Stimulated activated CD4-positive, alpha-beta T cell treated with anti-CD3 and anti-CD28 coated beads, Interleukin-1b, Interleukin-23, amount 100 ng/mL, for 4 hours (primary cell): Measurements from ENCODE around the gene CAMTA1.
"Not testable (repeated sequence)": the region's sequence is repeated elsewhere in the genome, so short reads cannot be mapped to it uniquely, and the experiment has no call there.

Source experiments
- DNase-seq, 2 donors: peaks; one replicate each; pipeline ENCODE4 v3.0.0-alpha.2; 2020; ENCODE audit warnings: low read depth in 2 of 2

CAMTA1 gene

DNA sequence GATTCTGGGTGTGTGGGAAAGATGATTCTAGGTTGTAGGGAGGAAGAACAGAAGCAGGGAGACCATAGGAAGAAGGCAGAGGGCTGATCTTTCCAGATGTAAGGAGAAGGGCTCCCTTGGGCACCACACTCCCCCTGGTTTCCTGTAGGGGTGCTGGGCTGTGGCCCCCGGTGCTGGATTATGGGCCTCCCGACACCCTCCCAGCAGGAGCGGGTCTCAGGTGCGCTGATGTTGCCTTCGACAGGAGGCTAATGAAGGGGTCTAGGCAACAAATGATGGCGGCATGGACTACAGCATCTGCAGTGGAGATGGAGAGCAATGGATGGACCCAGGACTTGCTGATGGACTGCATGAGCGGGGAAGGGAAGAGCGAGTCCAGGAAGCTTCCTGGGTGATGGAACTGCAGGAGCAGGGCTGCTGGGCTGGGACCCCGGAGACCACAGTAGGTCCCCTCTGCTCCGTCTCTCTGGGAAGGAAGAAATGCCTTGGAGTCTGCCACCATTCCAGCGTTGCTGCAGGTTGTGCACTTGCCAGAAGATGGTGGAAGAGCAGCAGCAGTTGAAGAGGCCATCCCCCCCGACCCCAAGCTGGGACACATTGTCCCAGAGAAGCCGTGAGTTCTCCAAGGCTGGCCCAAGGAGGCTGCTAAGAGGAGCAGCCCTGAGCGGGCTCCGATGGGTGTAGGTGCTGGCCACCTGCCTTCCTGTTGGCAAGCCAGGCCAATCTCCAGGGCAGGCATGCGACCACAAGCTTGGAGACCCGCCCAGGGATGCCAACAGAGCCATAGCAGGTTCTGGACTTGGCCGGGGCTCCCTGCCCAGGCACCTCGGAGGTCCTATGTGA is 890.4 kb downstream of the CAMTA1 start:
- DNase-seq: no peak

DNA sequence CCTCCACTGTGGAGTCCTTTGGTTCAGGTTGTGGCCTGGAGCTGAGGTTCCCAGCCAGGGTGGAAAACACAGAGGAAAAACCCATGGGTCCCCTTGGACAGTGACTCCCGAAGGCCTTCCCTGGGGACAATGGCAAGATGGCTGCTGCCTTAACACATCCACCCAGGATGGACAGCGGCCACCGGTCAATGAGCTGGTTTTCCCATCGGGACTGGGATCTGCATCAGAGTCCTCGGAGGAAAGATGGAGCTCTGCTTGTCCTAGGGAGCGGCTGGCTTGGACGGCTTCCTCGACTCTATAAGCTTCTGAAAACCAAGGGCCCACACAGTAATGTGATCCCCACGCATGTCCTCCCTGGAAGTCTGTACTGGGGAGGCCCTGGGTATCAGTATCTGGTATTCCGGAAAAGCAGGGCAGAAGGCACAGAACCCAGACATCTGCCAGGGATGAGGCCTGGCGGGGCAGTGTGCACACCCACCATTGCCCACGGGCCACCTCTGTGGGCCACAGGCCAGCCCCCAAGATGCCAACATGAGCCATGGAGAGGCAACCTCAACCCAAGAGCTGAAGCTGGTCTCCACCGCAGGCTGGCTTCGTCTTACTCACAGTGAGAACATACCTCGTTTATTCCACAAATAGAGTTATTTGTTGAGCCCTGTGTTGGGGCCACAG is 891.2 kb downstream of the CAMTA1 start:
- no peak for DNase-seq

DNA sequence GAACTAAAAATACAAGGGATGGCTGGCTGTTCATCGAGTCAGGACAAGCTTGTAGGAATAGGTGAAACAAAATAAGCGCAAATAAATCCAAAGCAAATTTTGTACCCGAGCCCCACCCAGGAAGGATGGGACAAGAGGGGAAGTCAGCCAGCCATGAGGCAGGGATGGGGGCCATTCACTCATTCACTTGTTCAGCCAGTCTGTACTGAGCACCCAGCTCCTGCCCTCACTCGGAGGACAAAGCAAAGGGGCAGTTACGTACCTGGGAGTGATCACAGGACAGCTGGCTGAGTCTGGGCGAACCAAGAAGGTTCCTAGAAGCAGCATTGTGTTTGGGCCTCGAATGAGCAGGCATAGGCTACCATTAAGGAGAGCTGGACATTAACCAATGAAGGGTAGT is 891.9 kb downstream of the CAMTA1 start:
- no peak for DNase-seq

DNA sequence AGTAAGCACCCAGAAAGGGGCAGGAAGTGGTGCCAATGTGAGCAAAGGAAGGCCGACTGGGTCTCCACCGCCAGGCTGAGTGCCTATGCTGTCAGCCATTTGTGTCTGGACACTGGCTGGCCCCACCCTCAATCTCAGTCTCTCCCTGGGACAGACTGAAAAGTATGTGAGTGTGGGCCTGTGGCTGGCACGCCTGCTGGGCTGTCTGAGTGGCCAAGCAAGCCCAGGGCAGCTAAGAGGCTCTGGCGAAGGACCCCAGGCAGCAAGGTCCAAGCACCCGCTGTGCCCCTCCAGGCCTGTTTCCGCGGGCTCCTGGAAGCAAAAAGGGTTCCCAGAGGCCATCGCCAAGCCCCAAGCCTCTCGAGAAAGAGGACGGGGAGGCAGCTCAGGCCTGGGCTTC is 892.6 kb downstream of the CAMTA1 start:
- DNase-seq: no peak

DNA sequence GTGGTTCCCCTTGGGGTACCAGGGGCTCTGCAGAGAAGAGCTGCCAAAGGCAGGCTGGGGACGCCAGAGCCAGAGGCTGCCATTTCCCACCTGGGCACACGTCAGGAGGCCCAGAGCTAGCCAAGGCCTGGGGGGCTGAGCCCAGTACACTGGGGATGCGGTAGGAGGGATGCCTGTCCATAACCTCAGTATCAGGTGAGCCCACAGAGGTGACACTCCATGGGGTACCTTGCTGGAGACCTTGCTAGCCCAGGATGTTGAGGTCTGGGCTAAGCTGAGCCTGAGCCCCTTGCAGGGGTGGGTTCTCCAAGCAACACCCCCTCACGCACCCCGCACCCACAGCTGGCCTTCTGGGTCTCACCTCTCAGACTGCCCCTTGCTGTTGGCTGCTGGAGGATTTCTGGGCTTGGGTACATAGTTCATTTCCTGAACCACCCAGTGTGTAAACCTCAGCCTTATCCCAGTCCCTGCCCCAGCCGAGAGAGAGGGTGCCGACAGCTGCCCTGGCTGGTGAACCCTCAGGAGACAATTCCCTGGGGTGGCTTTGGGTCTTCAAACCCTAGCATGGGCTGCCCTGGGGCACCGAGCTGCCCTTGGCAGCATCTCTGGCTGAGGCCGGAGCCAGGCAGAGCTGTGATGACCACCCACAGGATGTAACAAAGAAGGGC is 893.4 kb downstream of the CAMTA1 start:
- DNase-seq: no peak

DNA sequence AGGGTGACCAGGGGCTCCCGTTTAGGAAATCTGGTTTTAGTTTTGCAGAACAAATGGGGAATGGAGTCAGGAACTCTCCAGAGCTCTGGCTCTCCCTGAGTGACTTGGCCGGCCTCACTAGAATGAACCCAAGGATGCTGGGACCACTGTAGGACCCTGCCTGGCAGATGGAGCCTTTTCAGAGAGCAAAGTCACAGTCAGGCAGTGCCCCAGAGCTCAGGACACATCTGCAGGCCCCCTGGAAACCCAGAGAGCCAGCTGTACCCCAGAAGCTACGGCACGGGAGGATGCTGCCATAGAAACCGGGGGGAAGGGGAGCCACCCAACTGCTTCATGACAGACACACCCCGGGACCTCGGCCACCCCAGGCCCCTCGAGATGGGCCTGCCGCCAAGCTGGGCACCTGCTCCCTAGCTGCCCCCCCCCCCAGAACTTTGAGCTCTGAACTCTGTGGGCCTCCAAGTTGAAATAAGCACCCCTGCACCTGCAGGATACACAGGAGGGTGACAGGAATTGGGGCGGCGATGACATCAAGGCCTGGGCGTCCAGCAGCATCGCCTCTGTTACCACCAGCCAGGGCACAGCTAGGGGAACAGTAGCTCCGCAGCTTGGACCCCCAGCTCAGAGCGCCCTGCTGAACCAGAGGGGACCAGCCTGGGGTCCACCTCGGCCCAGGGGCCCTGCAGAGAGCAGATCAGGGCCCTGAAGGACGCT is 894.1 kb downstream of the CAMTA1 start:
- DNase-seq: no peak

DNA sequence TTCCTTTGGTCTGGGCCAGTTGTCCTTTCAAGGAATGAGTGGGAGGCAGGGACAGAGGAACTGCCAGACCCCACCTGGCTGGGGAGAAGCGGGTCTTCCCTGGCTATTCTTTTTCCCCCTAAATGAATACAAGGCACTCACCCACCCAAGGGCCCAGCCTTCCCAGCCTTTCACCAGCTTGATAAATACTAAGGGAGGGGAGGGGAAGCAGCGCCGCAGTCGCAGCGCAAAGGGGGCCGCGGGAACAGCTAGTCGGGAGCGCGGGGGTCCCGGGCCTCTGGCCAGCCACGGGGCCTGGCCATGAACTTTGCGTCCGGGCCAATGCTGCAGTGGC is 894.6 kb downstream of the CAMTA1 start:
- DNase-seq: no peak

DNA sequence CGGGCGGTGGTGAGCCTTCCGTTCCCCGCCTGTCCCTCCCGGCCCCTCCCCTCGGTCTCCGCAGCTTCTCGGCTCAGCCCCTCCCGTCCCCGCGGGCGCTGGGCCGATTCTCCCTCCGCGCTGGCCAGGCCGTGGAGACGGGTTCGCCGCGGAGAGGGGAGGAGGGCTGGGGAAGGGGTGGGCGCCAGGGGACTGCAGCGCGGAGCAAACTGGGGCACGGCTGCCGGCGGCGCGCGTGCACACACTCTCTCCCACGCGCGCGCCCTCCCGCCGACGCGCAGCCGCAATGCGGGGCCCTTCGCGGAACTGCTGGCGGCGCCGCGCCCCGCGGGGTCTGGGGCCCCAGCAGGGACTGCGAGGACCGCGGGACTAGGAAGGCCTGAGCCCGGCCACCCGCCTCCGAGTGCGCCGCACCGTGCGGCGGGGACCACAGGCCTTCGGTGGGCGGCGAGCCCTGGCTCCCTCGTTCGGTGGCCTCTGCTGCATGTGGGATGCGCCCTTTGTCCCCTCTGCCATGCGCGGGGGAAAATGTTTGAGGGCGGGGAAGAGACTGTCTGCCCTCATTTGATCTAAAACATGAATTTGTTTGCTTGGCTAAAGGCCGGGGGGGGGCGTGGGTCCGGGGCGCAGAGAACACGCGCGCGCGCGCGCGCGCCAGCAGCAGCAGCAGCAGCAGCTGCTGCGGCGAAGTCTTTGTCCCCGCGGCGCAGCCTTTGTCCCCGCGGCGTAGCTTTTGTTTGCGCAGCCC is 895.1 kb downstream of the CAMTA1 start:
- peak; percentile 41 to 56 for DNase-seq

DNA sequence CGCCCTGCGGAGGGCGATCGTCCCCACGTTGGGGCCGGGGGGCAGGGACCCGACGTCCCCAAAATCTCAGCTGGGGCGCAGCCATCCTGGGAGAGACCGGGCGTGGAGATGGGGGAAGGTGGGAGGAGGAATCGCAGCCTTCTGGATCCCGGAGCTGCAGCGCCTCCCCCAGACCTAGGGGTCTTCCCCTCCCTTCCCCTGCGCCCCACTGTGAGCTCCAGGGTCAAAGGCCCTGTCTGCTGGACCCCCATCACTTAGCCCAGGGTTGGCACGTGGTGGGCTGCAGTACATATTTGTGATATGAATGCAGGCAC is 895.7 kb downstream of the CAMTA1 start:
- DNase-seq: no peak

DNA sequence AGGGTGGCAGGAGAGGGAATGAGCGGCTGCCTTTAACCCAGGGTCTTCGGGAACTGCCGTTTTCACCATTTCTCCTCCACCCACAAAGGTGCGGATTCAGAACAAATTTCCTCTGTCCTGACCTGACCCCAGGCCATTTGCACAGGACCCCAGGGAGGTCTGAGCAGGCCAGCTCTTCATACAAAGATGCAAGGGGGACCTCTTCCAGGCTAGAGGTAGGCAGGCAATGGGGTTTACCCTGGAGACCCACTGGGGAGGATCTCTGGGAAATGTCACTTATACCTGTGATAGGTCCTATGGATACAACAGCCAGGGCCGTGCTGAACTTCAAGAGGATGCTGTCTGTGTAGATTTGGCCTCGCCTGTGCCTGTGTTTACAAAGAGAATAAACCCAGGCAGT is 896.1 kb downstream of the CAMTA1 start:
- DNase-seq: no peak

DNA sequence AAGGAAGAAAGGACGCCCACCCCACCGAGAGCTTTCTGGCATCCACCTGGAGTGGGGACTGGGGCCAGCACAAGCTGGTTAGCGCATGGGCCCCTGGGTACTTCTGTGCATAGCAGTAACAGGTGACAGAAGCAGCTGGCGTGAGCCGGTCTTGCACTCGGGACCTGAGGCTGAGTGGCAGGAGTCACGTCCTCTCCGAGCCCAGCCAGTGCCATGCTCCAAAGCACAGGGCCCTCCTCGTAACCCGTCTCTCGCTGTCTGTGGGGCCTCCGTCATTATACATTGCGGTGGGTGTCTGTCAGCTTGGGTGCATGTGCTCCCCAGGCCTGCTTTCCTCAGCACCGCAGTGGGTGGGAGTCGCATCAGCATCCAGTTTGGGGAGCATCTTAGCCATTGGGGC is 898.3 kb downstream of the CAMTA1 start:
- DNase-seq: no peak

DNA sequence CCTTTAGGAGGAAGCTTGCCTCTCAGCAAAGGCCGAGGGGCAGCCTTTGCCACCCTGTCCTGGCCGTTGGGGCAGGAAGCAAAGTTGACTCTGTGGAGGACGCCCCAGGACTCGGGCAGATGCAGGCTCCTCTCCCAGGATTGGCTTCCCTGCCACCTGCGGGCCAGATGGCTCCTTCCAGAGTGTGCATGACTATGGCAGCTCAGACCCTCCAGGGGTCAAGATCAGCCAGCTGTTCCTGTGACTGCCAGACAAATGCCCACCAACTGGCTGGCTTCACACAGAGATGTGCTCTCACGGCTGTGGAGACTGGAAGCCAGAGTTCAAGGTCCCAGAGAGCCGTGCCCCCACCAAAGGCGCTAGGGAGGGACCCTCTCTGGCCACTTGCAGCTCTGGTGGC is 898.9 kb downstream of the CAMTA1 start:
- DNase-seq: no peak

DNA sequence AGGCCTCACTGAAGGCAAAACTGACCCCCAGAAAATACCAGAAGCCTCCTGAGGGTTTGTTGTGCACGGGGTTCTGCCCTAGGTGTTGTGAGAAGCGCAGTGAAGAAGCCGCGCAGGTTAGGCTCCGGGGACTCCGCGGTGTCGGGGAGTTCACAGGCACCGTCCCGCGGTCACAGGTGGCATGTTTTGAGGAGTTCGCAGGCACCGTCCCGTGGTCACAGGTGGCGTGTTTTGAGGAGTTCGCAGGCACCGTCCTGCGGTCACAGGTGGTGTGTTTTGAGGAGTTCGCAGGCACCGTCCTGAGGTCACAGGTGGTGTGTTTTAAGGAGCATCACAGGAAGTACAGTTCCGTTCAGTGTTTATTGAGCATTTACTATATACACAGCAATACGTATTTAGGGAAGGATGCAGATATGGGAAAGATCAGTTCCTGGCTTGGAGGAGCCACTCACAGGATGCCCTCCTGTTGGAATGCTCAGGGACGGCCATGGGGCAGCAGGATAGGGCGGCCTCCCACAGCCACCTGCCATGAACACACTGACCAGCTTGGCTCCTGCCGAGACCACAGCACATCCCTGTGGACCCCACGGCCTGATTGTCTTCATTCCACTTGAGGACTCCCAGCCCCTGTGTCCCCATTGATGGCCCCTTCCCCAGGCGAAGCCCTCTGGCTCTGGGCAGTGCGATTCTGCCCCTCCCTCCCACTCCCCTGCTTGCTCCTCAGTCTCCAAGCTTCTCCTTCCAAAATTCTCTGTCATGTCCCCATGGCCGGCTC is 899.8 kb downstream of the CAMTA1 start:
- no peak for DNase-seq

DNA sequence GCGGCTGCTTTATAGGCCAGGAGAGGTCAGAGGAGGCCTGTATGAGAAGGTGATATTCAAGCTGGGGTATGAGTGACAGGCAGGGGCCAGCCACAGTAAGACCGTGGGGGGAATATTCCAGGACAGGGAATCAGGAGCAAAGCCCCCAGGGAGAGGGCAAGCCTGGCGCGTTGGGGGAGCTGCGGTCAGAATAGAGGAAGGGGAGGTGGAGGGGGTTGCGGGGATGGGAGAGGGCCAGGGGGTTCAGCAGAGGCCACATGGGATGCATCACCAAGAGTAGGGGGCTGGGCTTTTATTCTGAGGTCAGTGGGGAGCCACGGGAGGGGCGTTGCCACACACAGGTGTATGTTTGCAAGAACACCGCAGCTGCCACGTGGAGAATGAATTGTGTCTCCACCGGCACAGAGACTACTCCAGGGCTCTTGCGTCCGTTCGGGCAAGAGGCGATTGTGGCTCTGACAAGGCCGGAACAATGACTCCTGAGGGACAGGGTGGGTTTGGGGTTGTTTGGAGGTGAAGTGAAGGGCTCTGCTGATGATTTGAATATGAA is 901.1 kb downstream of the CAMTA1 start:
- no peak for DNase-seq

DNA sequence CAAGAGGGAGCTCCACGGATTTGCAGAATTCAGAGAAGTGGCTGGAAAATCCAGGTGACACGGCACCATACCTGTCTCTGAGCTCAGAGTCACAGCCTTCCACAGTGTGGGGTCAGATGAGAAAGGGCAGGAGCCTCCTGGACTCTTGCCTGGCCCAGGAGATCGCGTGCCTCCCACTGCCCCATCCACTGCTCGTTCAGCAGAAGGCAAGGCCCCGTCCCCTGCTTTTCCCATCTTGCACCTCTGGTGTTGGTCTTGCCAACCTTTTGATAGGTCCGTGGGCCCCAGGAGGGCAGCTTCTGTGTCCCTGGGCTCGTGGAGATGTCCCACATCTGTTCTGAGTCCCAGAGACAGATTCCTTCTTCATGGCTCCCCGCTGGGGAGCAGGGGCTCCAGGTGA is 902.2 kb downstream of the CAMTA1 start:
- no peak for DNase-seq

DNA sequence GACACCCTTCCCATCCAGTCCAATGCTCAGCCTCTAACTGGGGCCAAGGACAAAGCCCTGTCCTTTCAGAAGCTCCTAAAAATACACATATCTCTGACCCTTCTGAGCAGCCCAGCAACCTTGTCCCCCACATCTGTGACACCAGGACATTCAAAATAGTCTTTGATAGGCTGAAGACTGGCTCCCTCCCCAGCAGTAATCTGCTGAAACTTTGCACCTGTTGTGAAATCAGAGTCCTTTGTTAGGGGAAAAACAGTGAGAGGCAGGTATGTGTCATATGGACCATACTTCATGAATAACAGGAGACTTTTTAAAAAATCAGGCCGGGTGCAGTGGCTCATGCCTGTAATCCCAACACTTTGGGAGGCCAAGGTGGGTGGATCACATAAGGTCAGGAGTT is 903.4 kb downstream of the CAMTA1 start:
- DNase-seq: no peak

DNA sequence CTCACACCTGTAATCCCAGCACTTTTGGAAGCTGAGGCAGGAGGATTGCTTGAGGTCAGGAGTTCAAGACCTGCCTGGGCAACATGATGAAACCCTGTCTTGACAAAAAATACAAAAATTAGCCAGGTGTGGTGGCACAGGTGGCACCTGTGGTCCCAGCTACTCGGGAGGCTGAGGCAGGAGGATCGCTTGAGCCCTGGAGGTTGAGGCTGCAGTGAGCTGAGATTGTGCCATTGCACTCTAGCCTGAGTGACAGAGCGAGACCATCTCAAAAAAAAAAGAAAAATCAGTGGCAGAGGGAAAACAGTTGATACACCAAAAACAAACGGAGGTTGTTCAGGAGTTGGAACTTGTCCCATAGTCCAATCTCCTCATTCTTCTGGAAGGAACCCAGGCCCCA is 904.1 kb downstream of the CAMTA1 start:
- DNase-seq: not testable (repeated sequence)

DNA sequence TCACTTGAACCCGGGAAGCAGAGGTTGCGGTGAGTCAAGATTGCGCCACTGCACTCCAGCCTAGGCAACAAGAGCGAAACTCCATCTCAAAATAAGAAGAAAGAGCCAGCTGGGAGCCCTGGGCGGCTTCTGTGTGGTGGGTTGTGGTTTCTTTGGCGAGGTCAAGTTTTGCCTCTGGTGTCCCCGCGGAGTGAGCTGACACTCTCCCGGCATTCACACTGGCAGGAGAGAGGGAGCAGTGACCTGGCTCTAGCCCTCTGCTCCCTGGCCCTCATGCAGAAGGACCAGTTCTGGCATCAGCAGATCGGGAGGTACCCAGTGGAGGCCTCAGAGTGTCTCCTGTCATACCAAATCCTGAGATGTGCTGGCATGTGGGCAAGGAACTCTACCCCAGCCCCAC is 904.8 kb downstream of the CAMTA1 start:
- no peak for DNase-seq

DNA sequence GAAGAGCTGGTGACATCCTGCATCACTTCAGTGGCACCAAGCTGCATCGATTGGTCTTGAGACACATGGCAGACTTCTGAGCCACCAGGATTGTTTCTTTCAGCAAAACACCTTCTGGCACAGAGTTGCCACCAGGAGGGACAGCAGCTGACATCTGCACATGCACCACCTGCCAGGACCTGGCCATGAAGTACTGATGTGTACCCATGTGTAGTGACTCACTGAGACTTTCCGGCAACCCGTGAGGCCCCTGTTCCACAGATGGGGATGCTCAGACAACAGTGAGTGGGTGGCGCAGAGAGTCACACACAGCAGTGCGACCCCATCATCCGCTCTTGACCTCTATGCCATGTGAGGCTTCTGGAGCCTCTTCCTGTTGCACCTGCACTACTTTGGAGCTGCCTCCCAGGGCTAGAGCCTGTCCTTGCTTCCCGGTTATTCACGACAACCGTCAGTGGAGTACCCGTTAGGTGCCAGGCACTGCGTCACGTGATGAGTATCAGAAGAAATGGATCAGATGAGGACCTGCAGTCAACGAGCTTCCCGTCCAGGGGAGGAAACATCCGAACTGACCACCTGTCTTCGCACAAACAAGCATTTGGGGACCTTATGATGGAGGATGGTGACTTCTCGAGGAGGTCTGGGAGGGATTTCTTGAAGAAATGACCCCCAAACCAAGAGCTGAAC is 905.4 kb downstream of the CAMTA1 start:
- no peak for DNase-seq

DNA sequence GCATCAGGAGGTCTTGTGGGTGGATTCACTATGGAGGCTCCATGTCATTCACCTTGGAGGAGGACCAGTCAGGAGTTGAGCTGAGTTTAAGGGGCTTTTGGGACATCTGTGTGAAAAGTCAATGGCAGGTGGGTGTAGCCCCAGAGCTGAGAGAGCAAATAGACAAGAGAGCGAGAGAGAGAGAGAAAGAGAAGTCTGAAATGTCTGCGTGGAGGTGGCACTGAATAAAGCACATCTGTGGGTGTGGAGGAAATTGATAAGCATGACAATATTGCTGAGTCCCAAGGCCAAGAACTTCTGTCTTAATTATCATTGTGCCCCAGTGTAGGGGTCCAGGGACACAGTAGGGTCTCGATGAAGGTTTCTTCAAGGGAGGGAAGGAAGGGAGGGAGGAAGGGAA is 906.3 kb downstream of the CAMTA1 start:
- no peak for DNase-seq
